H1 (cell line): ENCODE measurements around the gene SPAG17. TPM values are rescaled to one million over a fixed set of nuclear protein-coding genes. Genes with fewer than 3 reads are reported as not detected.
A peak's percentile ranks its signal among the peaks of the same experiment; 100 is the strongest.

Source experiments
- CTCF ChIA-PET: fragments of 300-600 bp; sonication (Branson Sonifier 250); formaldehyde crosslinking; loops from one replicate; lab custom pipeline; 2021; ENCODE audit not compliant: partially characterized antibody; lab: Charles Lee
- POLR2A ChIA-PET: fragments of 300-600 bp; sonication (Branson Sonifier 250); formaldehyde crosslinking; loops from one replicate; lab custom pipeline; 2021; ENCODE audit warnings: inconsistent platforms; ENCODE audit not compliant: partially characterized antibody; lab: Charles Lee
- DNase-seq, 2 experiments: peaks; one replicate each; pipeline versions ENCODE4 v3.0.0 to v3.0.0-alpha.2; 2010 to 2022; ENCODE audit warnings: low spot score in 2 of 2, low read depth in 1 of 2, mixed read lengths in 1 of 2
- FAIRE-seq: peaks from 2 replicates; lab custom pipeline; 2011; peaks lifted over from hg19 to GRCh38; lab: Jason Lieb, UNC
- H2AFZ ChIP-seq: 2 replicates; pipeline ENCODE4 v1.8.1; 2012; ENCODE audit warnings: low read length, inconsistent platforms
- H2AK5ac ChIP-seq: 2 replicates; pipeline ENCODE4 v1.6.1; 2013; ENCODE audit warnings: low read depth, low read length
- H2BK120ac ChIP-seq: replicated peaks from 2 replicates; pipeline ENCODE3; 2013; ENCODE audit warnings: low read depth, low read length, inconsistent platforms
- H2BK12ac ChIP-seq: 2 replicates; pipeline ENCODE4 v1.6.1; 2013; ENCODE audit warnings: low read depth, low read length
- H2BK15ac ChIP-seq: 2 replicates; pipeline ENCODE4 v1.6.1; 2013; ENCODE audit warnings: low read length
- H2BK20ac ChIP-seq: 2 replicates; pipeline ENCODE4 v1.6.1; 2013; ENCODE audit warnings: low read length
- H2BK5ac ChIP-seq: 2 replicates; pipeline ENCODE4 v1.6.1; 2013; ENCODE audit warnings: low read depth, low read length
- H3K14ac ChIP-seq: 2 replicates; pipeline ENCODE4 v1.6.1; 2013; ENCODE audit warnings: inconsistent platforms; ENCODE audit not compliant: insufficient read length
- H3K18ac ChIP-seq: 2 replicates; pipeline ENCODE4 v1.6.1; 2013; ENCODE audit warnings: low read length; ENCODE audit errors: extremely low read depth
- H3K23ac ChIP-seq: 2 replicates; pipeline ENCODE4 v1.6.1; 2013; ENCODE audit warnings: inconsistent platforms; ENCODE audit not compliant: insufficient read length
- H3K23me2 ChIP-seq: 2 replicates; pipeline ENCODE4 v1.6.1; 2013; ENCODE audit warnings: low read depth, low read length
- H3K27ac ChIP-seq: 2 replicates; pipeline ENCODE4 v1.6.1; 2011; ENCODE audit warnings: low read depth, low read length, inconsistent platforms
- H3K27me3 ChIP-seq, 4 experiments: replicated peaks in 1 of 4; 1 replicate in 1 of 4; 2 replicates in 3 of 4; pipeline versions ENCODE4 v1.6.1 to v1.8.1; 2011 to 2013; ENCODE audit warnings: low read length in 3 of 4, mild to moderate bottlenecking in 3 of 4, inconsistent platforms in 2 of 4, mixed read lengths in 2 of 4, moderate library complexity in 1 of 4; ENCODE audit not compliant: control insufficient read depth in 3 of 4, insufficient read depth in 3 of 4; ENCODE audit errors: extremely low read depth in 1 of 4
- H3K36me3 ChIP-seq, 4 experiments: 2 replicates each; pipeline versions ENCODE4 v1.6.1 to v1.8.1; 2011 to 2013; ENCODE audit warnings: mild to moderate bottlenecking in 4 of 4, low read length in 3 of 4, moderate library complexity in 2 of 4, control low read depth in 1 of 4, inconsistent platforms in 1 of 4; ENCODE audit not compliant: insufficient read depth in 4 of 4, control insufficient read depth in 2 of 4
- H3K4ac ChIP-seq: replicated peaks from 2 replicates; pipeline ENCODE3; 2013; ENCODE audit warnings: low read length, low read depth, mixed read lengths, inconsistent platforms; ENCODE audit not compliant: insufficient read length
- H3K4me1 ChIP-seq, 4 experiments: replicated peaks in 1 of 4; 1 replicate in 1 of 4; 2 replicates in 3 of 4; pipeline versions ENCODE4 v1.6.1 to v1.8.1; 2011 to 2013; ENCODE audit warnings: low read length in 3 of 4, inconsistent platforms in 2 of 4, mixed read lengths in 1 of 4; ENCODE audit not compliant: insufficient read depth in 4 of 4, control insufficient read depth in 3 of 4
- H3K4me2 ChIP-seq, 2 experiments: 2 replicates each; pipeline versions ENCODE4 v1.6.1 to v1.8.1; 2011 to 2013; ENCODE audit warnings: low read depth in 2 of 2, low read length in 2 of 2, control low read depth in 1 of 2, inconsistent platforms in 1 of 2, mild to moderate bottlenecking in 1 of 2; ENCODE audit not compliant: insufficient read depth in 1 of 2
- H3K4me3 ChIP-seq, 4 experiments: fragments of 200-600, 300-600 bp in 1 of 4; sonication (generic), shearing (Covaris generic), sonication (Bioruptor Twin) in 1 of 4; 2 replicates each; pipeline versions ENCODE4 v1.5.1 to v1.8.1; 2011 to 2016; ENCODE audit warnings: low read length in 4 of 4, low read depth in 3 of 4, control low read depth in 2 of 4, inconsistent platforms in 2 of 4, mild to moderate bottlenecking in 2 of 4, mixed read lengths in 1 of 4, moderate library complexity in 1 of 4; ENCODE audit not compliant: insufficient read depth in 2 of 4; ENCODE audit errors: extremely low read depth in 1 of 4
- H3K56ac ChIP-seq: replicated peaks from 2 replicates; pipeline ENCODE3; 2013; ENCODE audit warnings: low read depth, mild to moderate bottlenecking, mixed read lengths, low read length, inconsistent platforms; ENCODE audit not compliant: insufficient read length
- H3K79me1 ChIP-seq: 2 replicates; pipeline ENCODE4 v1.6.1; 2013; ENCODE audit warnings: low read depth, low read length, control low read depth
- H3K79me2 ChIP-seq, 2 experiments: 2 replicates each; pipeline versions ENCODE4 v1.6.1 to v1.8.1; 2012 to 2013; ENCODE audit warnings: low read length in 2 of 2, mild to moderate bottlenecking in 2 of 2, inconsistent platforms in 1 of 2; ENCODE audit not compliant: insufficient read depth in 2 of 2, control insufficient read depth in 1 of 2
- H3K9ac ChIP-seq, 4 experiments: replicated peaks in 1 of 4; 1 replicate in 1 of 4; 2 replicates in 3 of 4; pipeline versions ENCODE4 v1.6.1 to v1.8.1; 2011 to 2013; ENCODE audit warnings: low read depth in 3 of 4, low read length in 3 of 4, control low read depth in 2 of 4, mild to moderate bottlenecking in 2 of 4, moderate library complexity in 2 of 4, inconsistent platforms in 1 of 4; ENCODE audit errors: extremely low read depth in 1 of 4
- H3K9me3 ChIP-seq, 2 experiments: 2 replicates each; pipeline versions ENCODE4 v1.6.1 to v1.8.1; 2012 to 2013; ENCODE audit warnings: mild to moderate bottlenecking in 2 of 2, moderate library complexity in 2 of 2, control low read depth in 1 of 2, inconsistent platforms in 1 of 2, low read depth in 1 of 2, low read length in 1 of 2, mixed read lengths in 1 of 2; ENCODE audit not compliant: insufficient read depth in 2 of 2
- H4K20me1 ChIP-seq, 2 experiments: replicated peaks in 1 of 2; 2 replicates each; pipeline versions ENCODE3 to v1.8.1; 2011 to 2013; ENCODE audit warnings: inconsistent platforms in 2 of 2, low read length in 2 of 2, mild to moderate bottlenecking in 1 of 2; ENCODE audit not compliant: insufficient read depth in 2 of 2, control insufficient read depth in 1 of 2
- H4K5ac ChIP-seq: 2 replicates; pipeline ENCODE4 v1.6.1; 2013; ENCODE audit warnings: low read length, low read depth, mixed read lengths, inconsistent platforms; ENCODE audit not compliant: insufficient read length
- H4K8ac ChIP-seq: 2 replicates; pipeline ENCODE4 v1.8.0; 2013; ENCODE audit warnings: mild to moderate bottlenecking, moderate library complexity, low read length, inconsistent platforms; ENCODE audit not compliant: insufficient read depth; ENCODE audit errors: extremely low read depth
- H4K91ac ChIP-seq: replicated peaks from 2 replicates; pipeline ENCODE3; 2013; ENCODE audit warnings: low read length, mixed read lengths, inconsistent platforms; ENCODE audit not compliant: insufficient read length
- CTCF ChIP-seq, 3 experiments: IDR thresholded peaks; 1 replicate in 2 of 3; 2 replicates in 1 of 3; pipeline versions ENCODE4 v1.5.1 to v1.6.1; 2011; ENCODE audit warnings: low read length in 3 of 3, mild to moderate bottlenecking in 3 of 3, inconsistent platforms in 2 of 3, low read depth in 1 of 3, moderate library complexity in 1 of 3; ENCODE audit not compliant: insufficient read depth in 1 of 3; ENCODE audit errors: control extremely low read depth in 1 of 3
- FOSL1 ChIP-seq: IDR thresholded peaks from 2 replicates; pipeline ENCODE4 v1.6.1; 2011; ENCODE audit warnings: mild to moderate bottlenecking, low read depth, low read length, moderate library complexity; ENCODE audit not compliant: insufficient read depth
- KDM5A ChIP-seq: fragments of 200-600 bp; IDR thresholded peaks from 2 replicates; pipeline ENCODE4 v1.7.1; 2012; ENCODE audit warnings: mild to moderate bottlenecking, low read length, inconsistent platforms, mixed read lengths
- POLR2A ChIP-seq, 2 experiments: IDR thresholded peaks; 1 replicate in 1 of 2; 2 replicates in 1 of 2; pipeline ENCODE4 v1.6.1; 2011; ENCODE audit warnings: low read depth in 2 of 2, low read length in 2 of 2, mild to moderate bottlenecking in 2 of 2; ENCODE audit errors: control extremely low read depth in 1 of 2
- POLR2AphosphoS5 ChIP-seq: IDR thresholded peaks from 2 replicates; pipeline ENCODE4 v1.6.1; 2011; ENCODE audit warnings: low read depth, low read length
- RAD21 ChIP-seq, 2 experiments: IDR thresholded peaks in 1 of 2; conservative IDR thresholded peaks in 1 of 2; 2 replicates each; pipeline ENCODE4 v1.6.1; 2011; ENCODE audit warnings: low read depth in 2 of 2, low read length in 2 of 2, improper control_type of control experiment in 1 of 2, inconsistent platforms in 1 of 2, mild to moderate bottlenecking in 1 of 2, moderate library complexity in 1 of 2
- TAF1 ChIP-seq: IDR thresholded peaks from 2 replicates; pipeline ENCODE4 v1.6.1; 2011; ENCODE audit warnings: mild to moderate bottlenecking, low read depth, low read length
- TCF12 ChIP-seq: IDR thresholded peaks from 2 replicates; pipeline ENCODE4 v1.6.1; 2011; ENCODE audit warnings: low read depth, mild to moderate bottlenecking, low read length
- WGBS, 2 experiments: shearing (Covaris generic) in 1 of 2; methylation state at CpG; one replicate each; pipeline versions ENCODE4 v1.1.6 to v1.1.7; 2013 to 2015; ENCODE audit warnings: low lambda C conversion rate in 2 of 2, mixed read lengths in 2 of 2, inconsistent platforms in 1 of 2, low coverage in 1 of 2, missing lambda C conversion rate in 1 of 2; ENCODE audit not compliant: insufficient replicate concordance in 2 of 2, insufficient coverage in 1 of 2, insufficient read length in 1 of 2; ENCODE audit errors: extremely low coverage in 1 of 2, missing lambda C conversion rate in 1 of 2; 5-methylcytosine and 5-hydroxymethylcytosine counted together
- polyA plus RNA-seq, 7 experiments: library from polyadenylated mRNA; depleted of rRNA in 3 of 7; stranded (reverse) in 5 of 7; unstranded in 2 of 7; fragments of >200 nt in 5 of 7; fragments of 200-250 nt in 2 of 7; gene quantifications; 1 replicate in 5 of 7; 2 replicates in 1 of 7; 4 replicates in 1 of 7; pipeline versions ENCODE4 v1.2.1 to v1.2.3, GENCODE V29; 2011 to 2013; ENCODE audit warnings: missing spikeins in 2 of 7, mixed read lengths in 2 of 7
- total RNA-seq: library from RNA; stranded (reverse); fragmentation: NEBNext Ultra II Directional; extraction: Animal tissue kit (Norgen Biotek cat#: 25700); gene quantifications from 2 replicates; pipeline ENCODE4 v1.2.1, GENCODE V29; 2021

The SPAG17 gene
- total and polyA plus RNA-seq, 2 of the 8 experiments (the other 6 are each of a cell fraction or from before 2014, with no cell fraction given) = 0.56 to 0.62 TPM

GRCh38 chr1:118128761-118129160 is 56.3 kb downstream of the SPAG17 start:
- H3K4me2 ChIP-seq = no peak overlapping the region
- H3K79me1 ChIP-seq = no peaks in the 10 kb centered on the region
- CTCF ChIA-PET = no interaction called here
- no peak overlapping the region for H3K27ac ChIP-seq
- no peak overlapping the region for H4K8ac ChIP-seq
- H3K4me3 ChIP-seq = no peak overlapping the region
- no peak overlapping the region for H2BK5ac ChIP-seq
- H2AK5ac ChIP-seq = no peak overlapping the region
- H3K23ac ChIP-seq = no peak overlapping the region
- H2BK20ac ChIP-seq = no peak overlapping the region
- FAIRE-seq (no peak), DNase-seq (no peak)
- no peak overlapping the region for H4K5ac ChIP-seq
- 0 out of 2 replicates have a peak overlapping the region, but pooled peaks have one; percentile 46 for H2BK15ac ChIP-seq
- H4K91ac ChIP-seq = no peak overlapping the region
- no peaks in the 10 kb centered on the region; a peak in 1 of 7 replicates for H3K4me1 ChIP-seq
- no peak overlapping the region for H3K18ac ChIP-seq
- H3K14ac ChIP-seq = no peak overlapping the region
- no peak overlapping the region for H3K56ac ChIP-seq
- H2BK120ac ChIP-seq = no peak overlapping the region
- no peaks in the 10 kb centered on the region for H3K79me2 ChIP-seq
- no peak overlapping the region for H3K9ac ChIP-seq
- no peaks in the 10 kb centered on the region for H3K23me2 ChIP-seq
- H2AFZ ChIP-seq = peak overlapping the region; percentile 70; the same call in 1 of the 2 replicates
- no peaks in the 10 kb centered on the region for H4K20me1 ChIP-seq
- H2BK12ac ChIP-seq = no peak overlapping the region
- WGBS, 2 experiments = 64% methylated on average over 1 of the region's 1 CpG; no CpG with 5 or more reads in 1 of the 2 experiments
- TF ChIP-seq KDM5A = no peak
- no peak for TF ChIP-seq POLR2AphosphoS5
- no peak for TF ChIP-seq CTCF (IDR thresholded peaks at IDR 0.05; ENCODE audit: control extremely low read depth in 1 of 3, insufficient read depth in 1 of 3, low read depth in 1 of 3, low read length in 3 of 3)
- TF ChIP-seq TCF12 = no peak
- TF ChIP-seq POLR2A (IDR thresholded peaks at IDR 0.05; ENCODE audit: control extremely low read depth in 1 of 2, low read depth in 2 of 2, low read length in 2 of 2) = no peak
- TF ChIP-seq FOSL1 = no peak
- TF ChIP-seq TAF1 = no peak
- no peak for TF ChIP-seq RAD21 (IDR thresholded peaks at IDR 0.05 in 1 of 2, conservative IDR thresholded peaks at IDR 0.05 in 1 of 2; ENCODE audit: low read depth in 2 of 2, low read length in 2 of 2)
- H3K4ac ChIP-seq = no peak overlapping the region
- H3K9me3 ChIP-seq = no peaks in the 10 kb centered on the region
- H3K36me3 ChIP-seq = no peaks in the 10 kb centered on the region
- POLR2A ChIA-PET = no interaction called here
- no peaks in the 10 kb centered on the region for H3K27me3 ChIP-seq
